GM12864 (cell line): Measurements from ENCODE around the gene CRYBG3.

Experiments
- DNase-seq: peaks from one replicate; pipeline ENCODE4 v3.0.0-alpha.2; 2011; ENCODE audit warnings: low read depth
- H3K4me3 ChIP-seq: 2 replicates; pipeline ENCODE4 v1.5.1; 2011; ENCODE audit warnings: mild to moderate bottlenecking, low read depth, low read length, control low read depth
- TF ChIP-seq, protein P1 (sequence below): IDR thresholded peaks from 2 replicates; pipeline ENCODE4 v1.5.1; 2011; ENCODE audit warnings: low read depth, mild to moderate bottlenecking, moderate library complexity, low read length, control low read depth, inconsistent platforms; ENCODE audit errors: missing control alignments

Gene CRYBG3

DNA sequence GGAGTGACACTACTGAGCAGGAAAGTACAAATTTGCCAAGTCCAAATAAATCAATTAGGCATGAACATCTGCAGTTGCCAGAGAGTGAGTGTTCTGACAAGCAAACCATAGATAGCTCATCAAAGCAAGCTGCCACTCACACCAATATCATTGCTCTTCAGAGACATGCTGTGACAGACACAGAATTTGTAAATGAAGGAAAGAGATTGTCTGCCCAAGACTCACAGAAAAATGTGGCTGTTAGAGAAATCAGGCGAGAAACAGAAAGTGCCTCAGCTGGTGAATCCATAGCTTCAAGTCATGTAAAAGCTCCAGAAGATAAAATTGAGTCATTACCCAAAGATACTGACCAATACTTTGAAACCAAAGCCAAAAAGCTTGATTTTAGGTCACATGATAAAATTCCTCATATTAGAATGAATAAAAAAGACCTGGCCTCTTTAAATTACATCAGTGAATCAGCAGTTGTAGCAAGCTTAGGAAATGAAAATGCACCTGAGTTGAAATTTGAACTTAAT is 50.8 kb downstream of the CRYBG3 start:
- TF ChIP-seq, protein P1, sequence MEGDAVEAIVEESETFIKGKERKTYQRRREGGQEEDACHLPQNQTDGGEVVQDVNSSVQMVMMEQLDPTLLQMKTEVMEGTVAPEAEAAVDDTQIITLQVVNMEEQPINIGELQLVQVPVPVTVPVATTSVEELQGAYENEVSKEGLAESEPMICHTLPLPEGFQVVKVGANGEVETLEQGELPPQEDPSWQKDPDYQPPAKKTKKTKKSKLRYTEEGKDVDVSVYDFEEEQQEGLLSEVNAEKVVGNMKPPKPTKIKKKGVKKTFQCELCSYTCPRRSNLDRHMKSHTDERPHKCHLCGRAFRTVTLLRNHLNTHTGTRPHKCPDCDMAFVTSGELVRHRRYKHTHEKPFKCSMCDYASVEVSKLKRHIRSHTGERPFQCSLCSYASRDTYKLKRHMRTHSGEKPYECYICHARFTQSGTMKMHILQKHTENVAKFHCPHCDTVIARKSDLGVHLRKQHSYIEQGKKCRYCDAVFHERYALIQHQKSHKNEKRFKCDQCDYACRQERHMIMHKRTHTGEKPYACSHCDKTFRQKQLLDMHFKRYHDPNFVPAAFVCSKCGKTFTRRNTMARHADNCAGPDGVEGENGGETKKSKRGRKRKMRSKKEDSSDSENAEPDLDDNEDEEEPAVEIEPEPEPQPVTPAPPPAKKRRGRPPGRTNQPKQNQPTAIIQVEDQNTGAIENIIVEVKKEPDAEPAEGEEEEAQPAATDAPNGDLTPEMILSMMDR: no peak
- H3K4me3 ChIP-seq: no peak overlapping the region
- no peak for DNase-seq

DNA sequence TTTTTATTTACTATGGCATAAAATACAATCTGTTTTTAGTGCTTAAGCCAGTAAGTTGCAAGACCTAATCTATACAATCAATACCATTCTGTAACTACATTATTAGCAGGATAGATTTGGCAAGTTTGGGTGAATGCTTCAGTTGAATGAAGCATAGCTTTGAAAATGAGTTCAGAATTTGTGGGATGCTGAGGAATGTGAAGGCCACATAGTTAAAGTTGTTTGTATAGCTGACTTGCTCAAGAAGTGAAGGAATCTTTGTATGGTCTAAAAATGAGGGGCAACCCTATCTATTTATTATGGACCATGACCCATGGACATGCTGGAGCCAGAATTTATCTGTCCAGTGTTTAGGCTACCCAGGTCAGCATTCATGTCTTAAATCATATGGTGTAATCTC is 58.5 kb downstream of the CRYBG3 start:
- TF ChIP-seq, protein P1: no peak
- DNase-seq: no peak
- no peak overlapping the region for H3K4me3 ChIP-seq

DNA sequence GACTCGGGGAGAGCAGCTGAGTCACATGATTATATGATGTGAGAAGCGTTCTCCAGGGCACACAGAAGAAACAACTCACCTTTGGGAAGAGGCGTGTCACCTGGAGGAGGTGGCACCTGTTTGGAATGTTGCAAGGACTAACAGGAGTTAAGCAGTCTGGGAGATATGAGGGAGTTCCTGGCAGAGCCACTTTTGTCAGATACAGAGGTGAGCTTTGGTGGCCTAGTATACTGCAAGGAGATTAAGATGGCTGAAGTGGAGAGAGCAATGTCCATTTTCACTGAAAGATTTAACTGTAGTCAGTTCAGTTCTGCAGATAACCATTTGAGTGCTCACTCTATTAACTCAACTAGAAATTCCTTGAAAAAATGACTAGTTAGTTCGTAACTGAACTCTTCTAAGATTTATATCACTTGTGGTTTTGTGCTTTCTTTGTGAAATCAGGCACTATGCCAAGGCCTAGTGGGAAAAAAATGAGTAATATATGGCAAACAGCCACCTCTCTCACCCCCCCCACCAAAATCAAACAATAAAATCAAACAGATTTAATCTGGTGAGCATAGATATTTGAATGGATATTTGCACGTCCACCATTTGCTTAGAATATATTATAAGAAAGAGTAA is 61.3 kb downstream of the CRYBG3 start:
- DNase-seq: no peak
- no peak overlapping the region for H3K4me3 ChIP-seq

DNA sequence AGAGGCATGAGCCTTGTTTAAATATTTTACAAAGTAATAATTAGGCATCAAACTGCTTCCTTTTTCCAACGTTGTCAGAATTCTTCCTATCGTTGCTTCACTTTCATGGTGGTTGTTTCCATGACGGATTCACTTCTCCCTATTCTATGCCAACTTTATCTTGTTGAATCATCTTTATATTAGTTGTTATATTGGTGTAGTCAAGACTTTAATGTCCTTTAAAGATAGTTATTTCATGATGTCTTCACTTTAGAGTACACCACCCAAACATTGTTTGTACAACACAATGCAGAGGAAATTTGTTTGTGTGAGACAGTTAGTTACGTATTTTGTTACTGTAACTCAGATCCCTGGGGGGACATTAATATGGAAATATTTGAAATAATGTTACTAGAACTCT is 61.9 kb downstream of the CRYBG3 start:
- TF ChIP-seq, protein P1: no peak

More for the DNA sequence above, 61.3 kb downstream of the CRYBG3 start:
- TF ChIP-seq, protein P1: no peak

DNA sequence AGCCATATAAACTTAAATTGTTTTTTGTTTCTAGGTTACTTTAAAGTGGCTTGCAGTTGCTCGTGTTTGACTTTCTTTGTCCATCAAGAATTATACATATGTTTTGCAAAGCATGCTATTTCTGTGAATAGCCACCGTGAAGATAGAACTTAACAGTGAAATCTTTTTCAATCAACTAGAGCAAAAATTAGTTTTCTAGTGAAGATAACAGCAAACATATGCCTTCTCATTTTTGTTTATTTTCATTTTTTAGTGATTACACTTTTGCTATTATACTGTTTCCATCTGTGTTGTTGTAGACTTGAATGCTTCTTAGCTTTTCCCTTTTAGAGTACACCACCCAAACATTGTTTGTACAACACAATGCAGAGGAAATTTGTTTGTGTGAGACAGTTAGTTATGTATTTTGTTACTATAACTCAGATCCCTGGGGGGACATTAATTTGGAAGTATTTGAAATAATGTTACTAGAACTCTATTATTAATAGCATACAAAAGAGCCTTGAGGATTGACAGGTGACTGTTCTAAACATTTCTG is 62.8 kb downstream of the CRYBG3 start:
- DNase-seq: no peak
- H3K4me3 ChIP-seq: no peak overlapping the region
- TF ChIP-seq, protein P1: no peak

More for the DNA sequence above, 61.9 kb downstream of the CRYBG3 start:
- H3K4me3 ChIP-seq: no peak overlapping the region
- no peak for DNase-seq

DNA sequence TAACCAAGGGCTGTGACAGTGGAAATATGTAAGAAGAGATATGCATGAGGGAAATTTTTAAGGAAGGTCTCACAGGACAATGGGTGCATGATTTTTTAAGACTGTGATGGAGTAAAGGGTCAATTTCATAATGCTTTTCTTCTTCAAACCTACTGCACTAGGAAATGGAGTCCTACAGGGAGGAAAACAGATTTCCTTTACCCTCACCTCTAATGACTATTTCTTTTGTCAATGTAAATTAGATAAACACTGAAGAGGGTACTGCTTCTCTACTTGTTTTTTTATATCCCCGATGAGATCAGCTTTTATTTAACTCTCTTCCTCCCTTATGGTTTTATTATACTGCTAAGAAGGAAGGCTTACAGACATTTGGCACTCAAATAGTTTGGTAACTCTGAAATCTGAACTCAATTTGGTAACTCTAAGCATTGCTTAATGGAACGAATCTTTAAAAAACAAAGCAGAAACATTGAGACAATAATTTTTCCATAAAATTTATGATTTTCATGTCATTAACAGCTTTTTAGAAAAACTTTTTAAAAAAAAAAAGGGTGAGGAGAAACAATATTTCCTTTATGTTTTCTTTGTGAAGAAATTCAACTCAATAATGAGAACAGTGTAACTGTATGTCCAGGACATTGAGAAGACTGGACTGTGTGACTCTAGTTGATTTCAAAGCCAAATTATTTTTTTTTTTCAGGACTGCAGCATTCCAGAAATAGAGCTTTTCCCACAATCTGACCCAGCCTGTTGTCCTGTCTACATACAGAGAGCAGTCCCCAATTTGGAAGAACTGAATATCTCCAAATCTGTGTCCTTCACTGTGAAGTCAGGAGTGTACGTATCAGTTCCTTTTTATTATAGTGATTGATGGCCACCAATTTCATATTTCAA is 64.4 kb downstream of the CRYBG3 start:
- TF ChIP-seq, protein P1: no peak
- H3K4me3 ChIP-seq: no peak overlapping the region
- DNase-seq: no peak
